ENCODE results near the gene ARHGAP31. TPM values are rescaled to one million over a fixed set of nuclear protein-coding genes. Genes with fewer than 3 reads are reported as not detected.

Gene ARHGAP31
- total RNA-seq, 1 donor from 2014 or later = 114 TPM

DNA sequence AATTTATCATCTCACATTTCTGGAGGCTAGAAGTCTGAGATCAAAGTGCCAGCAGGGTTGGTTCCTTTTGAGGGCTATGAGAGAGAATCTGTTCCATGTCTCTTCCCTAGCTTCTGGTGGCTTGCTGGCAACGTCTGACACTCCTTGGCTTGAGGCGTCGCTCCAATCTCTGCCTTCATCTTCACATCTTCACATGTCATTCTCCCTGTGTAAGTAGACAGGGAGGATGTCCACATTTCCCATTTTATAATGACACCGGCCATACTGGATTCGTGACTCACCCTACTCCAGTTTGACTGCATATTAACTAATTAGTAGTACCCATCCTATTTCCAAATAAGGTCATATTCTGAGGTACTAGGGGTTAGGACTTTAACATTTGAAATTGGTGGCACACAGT lies 17.5 kb upstream of the ARHGAP31 start:
- H3K9me3 Mint-ChIP-seq (ENCODE audit: unreplicated experiment) = peaks cover 3% of the 10 kb centered on the region
- TF ChIP-seq, protein P1, sequence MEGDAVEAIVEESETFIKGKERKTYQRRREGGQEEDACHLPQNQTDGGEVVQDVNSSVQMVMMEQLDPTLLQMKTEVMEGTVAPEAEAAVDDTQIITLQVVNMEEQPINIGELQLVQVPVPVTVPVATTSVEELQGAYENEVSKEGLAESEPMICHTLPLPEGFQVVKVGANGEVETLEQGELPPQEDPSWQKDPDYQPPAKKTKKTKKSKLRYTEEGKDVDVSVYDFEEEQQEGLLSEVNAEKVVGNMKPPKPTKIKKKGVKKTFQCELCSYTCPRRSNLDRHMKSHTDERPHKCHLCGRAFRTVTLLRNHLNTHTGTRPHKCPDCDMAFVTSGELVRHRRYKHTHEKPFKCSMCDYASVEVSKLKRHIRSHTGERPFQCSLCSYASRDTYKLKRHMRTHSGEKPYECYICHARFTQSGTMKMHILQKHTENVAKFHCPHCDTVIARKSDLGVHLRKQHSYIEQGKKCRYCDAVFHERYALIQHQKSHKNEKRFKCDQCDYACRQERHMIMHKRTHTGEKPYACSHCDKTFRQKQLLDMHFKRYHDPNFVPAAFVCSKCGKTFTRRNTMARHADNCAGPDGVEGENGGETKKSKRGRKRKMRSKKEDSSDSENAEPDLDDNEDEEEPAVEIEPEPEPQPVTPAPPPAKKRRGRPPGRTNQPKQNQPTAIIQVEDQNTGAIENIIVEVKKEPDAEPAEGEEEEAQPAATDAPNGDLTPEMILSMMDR (IDR thresholded peaks at IDR 0.05; ENCODE audit: unreplicated experiment) = no peak
- no peak for DNase-seq (ENCODE audit: low spot score)
- no peak overlapping the region for H3K4me3 Mint-ChIP-seq (ENCODE audit: unreplicated experiment)
- peaks cover 8% of the 10 kb centered on the region for H3K27me3 Mint-ChIP-seq (ENCODE audit: unreplicated experiment)
- H3K36me3 Mint-ChIP-seq (ENCODE audit: low read depth, unreplicated experiment) = peaks cover 8% of the 10 kb centered on the region
- H3K27ac Mint-ChIP-seq (ENCODE audit: unreplicated experiment) = no peak overlapping the region
- H3K4me1 Mint-ChIP-seq (ENCODE audit: unreplicated experiment) = peaks cover 42% of the 10 kb centered on the region

DNA sequence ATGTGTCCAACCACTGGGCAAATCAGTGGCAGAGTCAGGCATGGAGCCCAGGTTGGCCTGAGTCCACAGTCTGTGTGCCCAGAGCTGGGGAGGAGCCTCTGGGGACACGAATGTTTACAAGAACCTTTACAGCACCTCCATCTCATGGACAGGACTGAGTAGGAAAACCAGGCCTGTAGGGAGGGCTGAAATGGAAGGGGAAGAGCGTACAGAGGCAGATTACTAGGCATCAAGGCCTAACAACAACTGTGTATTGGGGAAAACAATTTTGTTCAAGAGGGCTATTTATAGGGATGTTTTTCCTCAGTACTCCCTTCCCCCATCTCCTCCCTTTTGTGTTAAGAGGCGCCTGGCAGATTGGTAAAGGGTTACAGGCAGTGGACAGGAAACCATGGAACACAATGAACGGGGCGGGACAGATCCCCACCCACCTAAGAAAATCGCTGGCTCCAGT lies 15.1 kb upstream of the ARHGAP31 start:
- H3K27me3 Mint-ChIP-seq (ENCODE audit: unreplicated experiment) = peaks cover 8% of the 10 kb centered on the region
- peaks cover 15% of the 10 kb centered on the region for H3K9me3 Mint-ChIP-seq (ENCODE audit: unreplicated experiment)
- peak overlapping the region; percentile 98 for H3K27ac Mint-ChIP-seq (ENCODE audit: unreplicated experiment)
- H3K4me1 Mint-ChIP-seq (ENCODE audit: unreplicated experiment) = peaks cover 42% of the 10 kb centered on the region
- H3K36me3 Mint-ChIP-seq (ENCODE audit: low read depth, unreplicated experiment) = peaks cover 20% of the 10 kb centered on the region
- TF ChIP-seq, protein P1 (IDR thresholded peaks at IDR 0.05; ENCODE audit: unreplicated experiment) = no peak
- peak overlapping the region; percentile 53 for H3K4me3 Mint-ChIP-seq (ENCODE audit: unreplicated experiment)
- peak; percentile 54 for DNase-seq (ENCODE audit: low spot score)

DNA sequence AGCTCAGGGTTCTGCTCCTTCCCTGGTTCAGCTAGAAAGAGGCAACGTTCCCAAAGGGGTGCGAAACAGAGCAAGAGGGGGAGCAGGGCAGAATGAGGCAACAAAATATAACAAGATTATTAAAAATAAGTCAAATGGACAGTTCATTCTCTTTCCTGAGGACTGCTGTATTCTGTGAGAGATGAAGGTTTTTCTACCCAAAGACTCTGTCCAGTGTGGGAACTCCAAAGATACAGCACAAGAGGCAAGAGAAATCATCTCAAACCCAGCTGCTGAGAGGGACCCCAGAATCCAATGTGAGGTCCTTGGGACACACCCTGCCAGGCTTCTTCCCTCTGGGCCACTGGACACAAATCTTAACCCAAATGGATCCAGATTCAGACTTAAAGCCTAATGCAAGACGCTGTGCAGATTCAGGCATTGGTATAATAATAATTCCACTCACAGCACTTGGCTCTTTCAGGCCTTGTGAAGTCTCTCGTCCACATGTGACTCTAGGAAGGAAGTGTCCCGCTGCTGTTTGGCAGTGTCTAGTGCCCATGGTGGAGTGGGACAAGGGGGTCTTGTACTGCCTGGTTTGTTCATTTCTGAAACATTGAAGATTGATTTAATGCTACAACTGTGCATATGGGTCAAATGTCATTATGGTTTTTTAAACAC lies 14.5 kb upstream of the ARHGAP31 start:
- Mint-ChIP-seq H3K27me3 (ENCODE audit: unreplicated experiment) (peaks cover 8% of the 10 kb centered on the region), H3K4me1 (ENCODE audit: unreplicated experiment) (peaks cover 41% of the 10 kb centered on the region), H3K9me3 (ENCODE audit: unreplicated experiment) (peaks cover 15% of the 10 kb centered on the region), H3K4me3 (ENCODE audit: unreplicated experiment) (peak overlapping the region; percentile 53), H3K27ac (ENCODE audit: unreplicated experiment) (peak overlapping the region; percentile 98), H3K36me3 (ENCODE audit: low read depth, unreplicated experiment) (peaks cover 20% of the 10 kb centered on the region)
- TF ChIP-seq, protein P1 (IDR thresholded peaks at IDR 0.05; ENCODE audit: unreplicated experiment) = no peak
- no peak for DNase-seq (ENCODE audit: low spot score)

DNA sequence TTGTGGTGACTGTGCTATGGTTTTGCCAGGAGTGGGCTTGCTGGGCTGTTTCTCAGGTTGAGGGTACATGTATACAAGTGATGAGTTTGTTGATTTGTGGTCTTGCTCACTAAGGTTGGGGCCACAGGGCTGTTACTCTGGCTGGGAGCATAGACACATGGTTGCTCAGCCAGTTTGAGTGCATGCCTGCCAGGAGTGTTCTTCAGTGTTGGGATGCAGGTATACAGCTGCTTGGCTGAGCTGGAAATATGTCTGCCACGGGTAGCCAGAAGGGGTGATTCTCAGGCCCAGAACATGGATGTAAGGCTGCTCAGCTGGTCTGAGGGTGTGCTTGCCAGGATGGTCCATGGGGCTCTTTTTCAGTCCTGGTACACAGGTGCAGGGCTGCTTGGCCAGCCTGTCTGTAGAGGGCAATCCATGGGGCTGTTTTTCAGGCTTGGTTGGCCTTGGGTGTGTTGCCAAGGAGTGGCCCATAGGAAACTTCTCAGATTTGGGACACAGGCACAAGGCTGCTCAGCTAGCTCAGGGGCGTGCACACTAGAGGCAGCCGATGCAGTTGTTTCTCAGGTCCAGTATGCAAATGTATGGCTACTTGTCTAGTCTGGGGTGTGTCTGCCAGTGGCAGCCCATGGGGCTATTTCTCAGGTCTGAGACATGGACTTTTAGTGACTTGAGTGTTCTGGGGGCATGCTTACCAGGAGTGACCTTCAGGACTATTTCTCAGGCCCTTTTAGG lies 5.3 kb upstream of the ARHGAP31 start:
- H3K36me3 Mint-ChIP-seq (ENCODE audit: low read depth, unreplicated experiment) = peaks cover 7% of the 10 kb centered on the region
- TF ChIP-seq, protein P1 (IDR thresholded peaks at IDR 0.05; ENCODE audit: unreplicated experiment) = no peak
- DNase-seq (ENCODE audit: low spot score) = no peak
- H3K27ac Mint-ChIP-seq (ENCODE audit: unreplicated experiment) = no peak overlapping the region
- H3K9me3 Mint-ChIP-seq (ENCODE audit: unreplicated experiment) = peaks cover 2% of the 10 kb centered on the region
- peaks cover 14% of the 10 kb centered on the region for H3K27me3 Mint-ChIP-seq (ENCODE audit: unreplicated experiment)
- H3K4me3 Mint-ChIP-seq (ENCODE audit: unreplicated experiment) = no peak overlapping the region
- peaks cover 18% of the 10 kb centered on the region for H3K4me1 Mint-ChIP-seq (ENCODE audit: unreplicated experiment)

DNA sequence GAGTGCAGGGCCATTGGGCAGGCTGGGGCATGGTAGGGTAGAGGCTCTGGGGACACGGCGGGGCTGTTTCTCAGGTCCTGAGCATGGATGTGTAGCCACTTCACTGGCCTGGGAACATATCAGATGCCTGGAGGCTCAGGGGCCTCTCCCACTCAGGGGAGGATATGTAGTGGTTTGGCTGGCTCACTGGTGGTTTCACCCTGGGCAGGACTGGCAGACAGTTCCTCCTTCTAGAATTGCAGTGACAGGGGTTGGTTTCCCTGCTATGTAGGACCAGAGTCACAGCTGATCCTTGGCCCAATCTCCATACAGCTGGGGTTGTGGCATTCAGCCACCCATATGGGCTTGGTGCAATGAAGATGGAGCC lies 4.8 kb upstream of the ARHGAP31 start:
- DNase-seq (ENCODE audit: low spot score) = no peak
- Mint-ChIP-seq H3K4me1 (ENCODE audit: unreplicated experiment) (peaks cover 18% of the 10 kb centered on the region), H3K27me3 (ENCODE audit: unreplicated experiment) (peaks cover 17% of the 10 kb centered on the region), H3K9me3 (ENCODE audit: unreplicated experiment) (no peaks in the 10 kb centered on the region), H3K27ac (ENCODE audit: unreplicated experiment) (no peak overlapping the region), H3K36me3 (ENCODE audit: low read depth, unreplicated experiment) (peaks cover 5% of the 10 kb centered on the region), H3K4me3 (ENCODE audit: unreplicated experiment) (no peak overlapping the region)
- TF ChIP-seq, protein P1 (IDR thresholded peaks at IDR 0.05; ENCODE audit: unreplicated experiment) = no peak

Measured in endothelial cell (in vitro differentiated cells).